ENCODE data around the gene ALDH1A2.

The ALDH1A2 gene

GRCh38 chr15:58015565-58015964 lies 49.9 kb downstream of the ALDH1A2 start:
- no peak for TF ChIP-seq CTCF (IDR thresholded peaks at IDR 0.05; ENCODE audit: poor library complexity, severe bottlenecking)
- H3K27ac ChIP-seq (ENCODE audit: poor library complexity, severe bottlenecking): no peak overlapping the region
- DNase-seq (ENCODE audit: low spot score): no peak
- peak; percentile 60; the same call in 2 of the 3 replicates for ATAC-seq (ENCODE audit: low read depth)
- H3K4me1 ChIP-seq (ENCODE audit: insufficient read depth, poor library complexity, severe bottlenecking): peaks cover 34% of the 10 kb centered on the region
- H3K4me3 ChIP-seq (ENCODE audit: severe bottlenecking): no peak overlapping the region
- no peaks in the 10 kb centered on the region for H3K36me3 ChIP-seq (ENCODE audit: low read depth)
- no peaks in the 10 kb centered on the region for H3K9me3 ChIP-seq (ENCODE audit: severe bottlenecking)
- no peaks in the 10 kb centered on the region for H3K27me3 ChIP-seq (ENCODE audit: insufficient read depth, poor library complexity, severe bottlenecking)

GRCh38 chr15:58014470-58014869 lies 51.0 kb downstream of the ALDH1A2 start:
- H3K27ac ChIP-seq (ENCODE audit: poor library complexity, severe bottlenecking): no peak overlapping the region
- no peak for TF ChIP-seq CTCF (IDR thresholded peaks at IDR 0.05; ENCODE audit: poor library complexity, severe bottlenecking)
- peaks cover 26% of the 10 kb centered on the region for H3K4me1 ChIP-seq (ENCODE audit: insufficient read depth, poor library complexity, severe bottlenecking)
- no peaks in the 10 kb centered on the region for H3K9me3 ChIP-seq (ENCODE audit: severe bottlenecking)
- no peak for DNase-seq (ENCODE audit: low spot score)
- H3K4me3 ChIP-seq (ENCODE audit: severe bottlenecking): no peak overlapping the region
- no peaks in the 10 kb centered on the region for H3K27me3 ChIP-seq (ENCODE audit: insufficient read depth, poor library complexity, severe bottlenecking)
- ATAC-seq (ENCODE audit: low read depth): no peak
- H3K36me3 ChIP-seq (ENCODE audit: low read depth): no peaks in the 10 kb centered on the region

GRCh38 chr15:58014040-58014439 lies 51.5 kb downstream of the ALDH1A2 start:
- H3K4me3 ChIP-seq (ENCODE audit: severe bottlenecking): no peak overlapping the region
- no peak overlapping the region for H3K27ac ChIP-seq (ENCODE audit: poor library complexity, severe bottlenecking)
- no peaks in the 10 kb centered on the region for H3K27me3 ChIP-seq (ENCODE audit: insufficient read depth, poor library complexity, severe bottlenecking)
- DNase-seq (ENCODE audit: low spot score) (no peak), ATAC-seq (ENCODE audit: low read depth) (no peak)
- no peak for TF ChIP-seq CTCF (IDR thresholded peaks at IDR 0.05; ENCODE audit: poor library complexity, severe bottlenecking)
- H3K36me3 ChIP-seq (ENCODE audit: low read depth): no peaks in the 10 kb centered on the region
- H3K4me1 ChIP-seq (ENCODE audit: insufficient read depth, poor library complexity, severe bottlenecking): peaks cover 22% of the 10 kb centered on the region
- H3K9me3 ChIP-seq (ENCODE audit: severe bottlenecking): no peaks in the 10 kb centered on the region

GRCh38 chr15:58010983-58011382 lies 54.5 kb downstream of the ALDH1A2 start:
- no peak for DNase-seq (ENCODE audit: low spot score)
- Histone ChIP-seq H3K4me3 (ENCODE audit: severe bottlenecking) (no peak overlapping the region), H3K36me3 (ENCODE audit: low read depth) (no peaks in the 10 kb centered on the region), H3K27ac (ENCODE audit: poor library complexity, severe bottlenecking) (no peak overlapping the region), H3K4me1 (ENCODE audit: insufficient read depth, poor library complexity, severe bottlenecking) (peaks cover 7% of the 10 kb centered on the region), H3K27me3 (ENCODE audit: insufficient read depth, poor library complexity, severe bottlenecking) (no peaks in the 10 kb centered on the region), H3K9me3 (ENCODE audit: severe bottlenecking) (no peaks in the 10 kb centered on the region)
- no peak for ATAC-seq (ENCODE audit: low read depth)
- no peak for TF ChIP-seq CTCF (IDR thresholded peaks at IDR 0.05; ENCODE audit: poor library complexity, severe bottlenecking)

GRCh38 chr15:58003810-58004209 lies 61.7 kb downstream of the ALDH1A2 start:
- Histone ChIP-seq H3K4me3 (ENCODE audit: severe bottlenecking) (no peak overlapping the region), H3K27me3 (ENCODE audit: insufficient read depth, poor library complexity, severe bottlenecking) (no peaks in the 10 kb centered on the region), H3K27ac (ENCODE audit: poor library complexity, severe bottlenecking) (no peak overlapping the region), H3K4me1 (ENCODE audit: insufficient read depth, poor library complexity, severe bottlenecking) (peaks cover 18% of the 10 kb centered on the region), H3K9me3 (ENCODE audit: severe bottlenecking) (no peaks in the 10 kb centered on the region), H3K36me3 (ENCODE audit: low read depth) (no peaks in the 10 kb centered on the region)
- no peak for TF ChIP-seq CTCF (IDR thresholded peaks at IDR 0.05; ENCODE audit: poor library complexity, severe bottlenecking)
- DNase-seq (ENCODE audit: low spot score) (no peak), ATAC-seq (ENCODE audit: low read depth) (no peak)
